ENCODE measurements around the gene MICAL3. TPM values are rescaled to one million over a fixed set of nuclear protein-coding genes. Genes with fewer than 3 reads are reported as not detected.
A peak's percentile ranks its signal among the peaks of the same experiment; 100 is the strongest.

MICAL3 gene
- polyA plus RNA-seq, 3 donors, result 0.23 to 0.84 TPM; not detected in 1

- Histone ChIP-seq H3K27ac (ENCODE audit: low read depth in 1 of 2, low read length in 2 of 2) (no peak overlapping the region), H3K27me3 (ENCODE audit: control insufficient read depth in 2 of 2, insufficient read depth in 2 of 2, low read length in 2 of 2) (no peaks in the 10 kb centered on the region), H3K4me2 (replicated peaks; ENCODE audit: extremely low read depth, low read length, poor library complexity, severe bottlenecking) (peak overlapping the region; percentile 48), H3K79me2 (ENCODE audit: insufficient read depth, low read length) (no peaks in the 10 kb centered on the region), H2AFZ (ENCODE audit: insufficient read depth, low read depth, low read length, poor library complexity, severe bottlenecking) (peak overlapping the region; percentile 51), H3K36me3 (replicated peaks in 1 of 2; ENCODE audit: control insufficient read depth in 1 of 2, insufficient read depth in 2 of 2, low read length in 2 of 2) (no peaks in the 10 kb centered on the region), H3K4me1 (ENCODE audit: control insufficient read depth in 1 of 2, insufficient read depth in 2 of 2, low read length in 2 of 2) (peaks cover 9 to 12% of the 10 kb centered on the region in 2 donors), H3K4me3 (replicated peaks in 1 of 3; ENCODE audit: low read depth in 2 of 3, low read length in 3 of 3) (peak overlapping the region in 1 of 3 experiments; percentile 21), H3K9me3 (replicated peaks in 1 of 2; ENCODE audit: control insufficient read depth in 1 of 2, insufficient read depth in 1 of 2, low read length in 2 of 2) (no peaks in the 10 kb centered on the region), H4K20me1 (ENCODE audit: insufficient read depth, low read length) (no peaks in the 10 kb centered on the region), H3K9ac (ENCODE audit: insufficient read depth, low read length, poor library complexity, severe bottlenecking) (peak overlapping the region; percentile 24)
- no peak for DNase-seq
- peaks cover 0 to 2% (median 0%) of the 10 kb centered on the region in 7 donors for H3K9me3 Mint-ChIP-seq
- peak overlapping the region; percentile 67 to 92 for H3K4me3 Mint-ChIP-seq
- TF ChIP-seq, protein P1, sequence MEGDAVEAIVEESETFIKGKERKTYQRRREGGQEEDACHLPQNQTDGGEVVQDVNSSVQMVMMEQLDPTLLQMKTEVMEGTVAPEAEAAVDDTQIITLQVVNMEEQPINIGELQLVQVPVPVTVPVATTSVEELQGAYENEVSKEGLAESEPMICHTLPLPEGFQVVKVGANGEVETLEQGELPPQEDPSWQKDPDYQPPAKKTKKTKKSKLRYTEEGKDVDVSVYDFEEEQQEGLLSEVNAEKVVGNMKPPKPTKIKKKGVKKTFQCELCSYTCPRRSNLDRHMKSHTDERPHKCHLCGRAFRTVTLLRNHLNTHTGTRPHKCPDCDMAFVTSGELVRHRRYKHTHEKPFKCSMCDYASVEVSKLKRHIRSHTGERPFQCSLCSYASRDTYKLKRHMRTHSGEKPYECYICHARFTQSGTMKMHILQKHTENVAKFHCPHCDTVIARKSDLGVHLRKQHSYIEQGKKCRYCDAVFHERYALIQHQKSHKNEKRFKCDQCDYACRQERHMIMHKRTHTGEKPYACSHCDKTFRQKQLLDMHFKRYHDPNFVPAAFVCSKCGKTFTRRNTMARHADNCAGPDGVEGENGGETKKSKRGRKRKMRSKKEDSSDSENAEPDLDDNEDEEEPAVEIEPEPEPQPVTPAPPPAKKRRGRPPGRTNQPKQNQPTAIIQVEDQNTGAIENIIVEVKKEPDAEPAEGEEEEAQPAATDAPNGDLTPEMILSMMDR (IDR thresholded peaks at IDR 0.05), result no peak
- peaks cover 17% of the 10 kb centered on the region for H3K4me1 Mint-ChIP-seq
- H3K27ac Mint-ChIP-seq, result no peak overlapping the region
- peaks cover 0 to 15% (median 2%) of the 10 kb centered on the region in 3 donors for H3K27me3 Mint-ChIP-seq (ENCODE audit: low read depth in 3 of 3)
- no peaks in the 10 kb centered on the region for H3K36me3 Mint-ChIP-seq
- intact Hi-C loops (cut with micrococcal nuclease), result no loop called here
- WGBS (ENCODE audit: insufficient coverage), result 25% methylated on average over 5 of the region's 7 CpGs
These were observed 44.3 kb downstream of the MICAL3 start for GRCh38 chr22:17980015-17980590.

GRCh38 chr22:17978027-17978426 is 46.3 kb downstream of the MICAL3 start:
- H3K9me3 Mint-ChIP-seq, result peaks cover 0 to 2% (median 0%) of the 10 kb centered on the region in 7 donors
- no peaks in the 10 kb centered on the region for H3K36me3 Mint-ChIP-seq
- no peak overlapping the region for H3K9ac ChIP-seq (ENCODE audit: insufficient read depth, low read length, poor library complexity, severe bottlenecking)
- H3K4me2 ChIP-seq (replicated peaks; ENCODE audit: extremely low read depth, low read length, poor library complexity, severe bottlenecking), result no peak overlapping the region
- no peaks in the 10 kb centered on the region for H4K20me1 ChIP-seq (ENCODE audit: insufficient read depth, low read length)
- H3K36me3 ChIP-seq (replicated peaks in 1 of 2; ENCODE audit: control insufficient read depth in 1 of 2, insufficient read depth in 2 of 2, low read length in 2 of 2), result no peaks in the 10 kb centered on the region
- H3K27ac ChIP-seq (ENCODE audit: low read depth in 1 of 2, low read length in 2 of 2), result no peak overlapping the region
- TF ChIP-seq, protein P1 (IDR thresholded peaks at IDR 0.05), result no peak
- H3K4me1 Mint-ChIP-seq, result peaks cover 17% of the 10 kb centered on the region
- peaks cover 9 to 12% of the 10 kb centered on the region in 2 donors for H3K4me1 ChIP-seq (ENCODE audit: control insufficient read depth in 1 of 2, insufficient read depth in 2 of 2, low read length in 2 of 2)
- no peak for DNase-seq
- H3K27me3 Mint-ChIP-seq (ENCODE audit: low read depth in 3 of 3), result peaks cover 0 to 21% (median 2%) of the 10 kb centered on the region in 3 donors
- no peak overlapping the region for H3K4me3 ChIP-seq (replicated peaks in 1 of 3; ENCODE audit: low read depth in 2 of 3, low read length in 3 of 3)
- intact Hi-C loops (cut with micrococcal nuclease), result no loop called here
- H3K27me3 ChIP-seq (ENCODE audit: control insufficient read depth in 2 of 2, insufficient read depth in 2 of 2, low read length in 2 of 2), result no peaks in the 10 kb centered on the region
- H3K9me3 ChIP-seq (replicated peaks in 1 of 2; ENCODE audit: control insufficient read depth in 1 of 2, insufficient read depth in 1 of 2, low read length in 2 of 2), result no peaks in the 10 kb centered on the region
- H3K27ac Mint-ChIP-seq, result no peak overlapping the region
- H3K79me2 ChIP-seq (ENCODE audit: insufficient read depth, low read length), result no peaks in the 10 kb centered on the region
- no peak overlapping the region for H2AFZ ChIP-seq (ENCODE audit: insufficient read depth, low read depth, low read length, poor library complexity, severe bottlenecking)
- no peak overlapping the region for H3K4me3 Mint-ChIP-seq

Measured in CD14-positive monocyte (primary cell).